ENCODE data around the gene ZNF548.

DNA sequence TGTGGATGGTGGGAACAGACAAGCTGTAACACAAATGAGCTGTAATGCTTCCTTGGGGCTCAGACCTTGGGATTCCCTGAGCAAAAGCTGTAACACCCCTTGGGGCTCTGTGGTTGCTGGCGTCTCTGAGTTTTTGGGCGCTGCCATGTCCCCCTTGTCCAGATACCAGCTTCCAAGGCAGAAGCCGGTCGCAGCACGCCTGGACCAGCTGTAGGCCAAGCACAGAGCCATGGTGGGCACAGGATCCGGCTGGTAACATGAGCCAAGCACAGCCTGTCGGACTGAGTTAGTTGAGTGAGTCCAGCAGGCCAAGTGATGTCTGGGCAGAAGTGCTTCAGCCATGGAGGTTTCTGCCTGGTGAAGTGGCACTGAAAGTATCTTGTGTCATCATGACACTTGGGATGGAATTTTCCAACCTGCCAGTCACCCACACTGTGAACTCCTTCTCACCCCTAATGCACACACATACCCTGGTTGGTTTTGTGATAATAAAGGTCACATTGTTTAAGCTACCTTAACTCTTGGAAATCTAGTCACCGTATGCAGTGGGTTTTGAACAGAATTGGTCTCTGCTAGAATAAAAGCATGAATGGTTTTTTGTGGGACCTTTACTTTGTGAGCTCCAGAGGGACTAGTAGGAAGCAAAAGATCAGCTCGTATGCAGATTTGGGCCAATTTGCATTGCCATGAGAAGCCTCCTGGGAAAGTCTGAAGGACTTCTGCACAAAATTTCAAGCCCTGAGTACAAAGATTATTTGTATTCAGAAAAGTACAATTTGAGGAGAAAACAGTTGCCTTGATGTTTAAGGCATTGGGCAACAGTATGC is 14.3 kb downstream of the ZNF548 start:
- TF ChIP-seq POLR2A (IDR thresholded peaks at IDR 0.05) (no peak), CTCF (IDR thresholded peaks at IDR 0.05) (no peak)
